GM19468 (cell line): ENCODE data around the gene SLC35G1.

Experiments used
- ATAC-seq: cut with Tn5 transposase; IDR thresholded peaks from one replicate; pipeline ENCODE4 v1.9.1; 2021; ENCODE audit warnings: mild to moderate bottlenecking, moderate library complexity, moderate number of reproducible peaks; ENCODE audit not compliant: unreplicated experiment; ENCODE audit errors: extremely low read depth

SLC35G1 gene

GRCh38 chr10:93874309-93875031 lies 19.3 kb upstream of the SLC35G1 start:
- ATAC-seq = no peak

- ATAC-seq = no peak
These were observed 18.8 kb upstream of the SLC35G1 start for GRCh38 chr10:93875032-93875358.

GRCh38 chr10:93876381-93876780 lies 17.4 kb upstream of the SLC35G1 start:
- ATAC-seq = no peak

GRCh38 chr10:93879273-93879672 lies 14.5 kb upstream of the SLC35G1 start:
- no peak for ATAC-seq

GRCh38 chr10:93894516-93895378 lies 969 bp downstream of the SLC35G1 start:
- ATAC-seq = no peak

GRCh38 chr10:93897070-93897780 lies 3.4 kb downstream of the SLC35G1 start:
- ATAC-seq = no peak

- ATAC-seq = no peak
These were observed 5.3 kb downstream of the SLC35G1 start for GRCh38 chr10:93899109-93899508.

GRCh38 chr10:93903051-93903450 lies 9.3 kb downstream of the SLC35G1 start:
- ATAC-seq = no peak

- no peak for ATAC-seq
These were observed 11.1 kb downstream of the SLC35G1 start for GRCh38 chr10:93904901-93905300.

- ATAC-seq = no peak
These were observed 13.3 kb downstream of the SLC35G1 start for GRCh38 chr10:93907059-93907458.

- no peak for ATAC-seq
These were observed 18.1 kb downstream of the SLC35G1 start for GRCh38 chr10:93911866-93912265.

GRCh38 chr10:93912444-93912843 lies 18.7 kb downstream of the SLC35G1 start:
- ATAC-seq = no peak

- ATAC-seq = no peak
These were observed 19.9 kb downstream of the SLC35G1 start for GRCh38 chr10:93913706-93914105.

GRCh38 chr10:93915598-93915997 lies 21.8 kb downstream of the SLC35G1 start:
- no peak for ATAC-seq

- no peak for ATAC-seq
These were observed 22.7 kb downstream of the SLC35G1 start for GRCh38 chr10:93916257-93917063.

- ATAC-seq = no peak
These were observed 23.2 kb downstream of the SLC35G1 start for GRCh38 chr10:93917064-93917391.

- no peak for ATAC-seq
These were observed 24.0 kb downstream of the SLC35G1 start for GRCh38 chr10:93917821-93918220.

- no peak for ATAC-seq
These were observed 27.6 kb downstream of the SLC35G1 start for GRCh38 chr10:93921338-93921737.

- no peak for ATAC-seq
These were observed 32.8 kb downstream of the SLC35G1 start for GRCh38 chr10:93926613-93927012.

GRCh38 chr10:93938140-93938539 lies 44.4 kb downstream of the SLC35G1 start:
- no peak for ATAC-seq
